Measurements from ENCODE around the gene TBC1D8. TPM values are rescaled to one million over a fixed set of nuclear protein-coding genes. Genes with fewer than 3 reads are reported as not detected.
A peak's percentile ranks its signal among the peaks of the same experiment; 100 is the strongest.

Gene TBC1D8
- total and polyA plus RNA-seq, 9 of the 15 experiments (the other 6 are each of a cell fraction or from before 2014, with no cell fraction given), result 0.36 to 1.3 (median 0.82) TPM

- ChIA-PET CTCF (ENCODE audit: low intra/inter-chr PET ratio) (no interaction called here), POLR2A (interaction anchor here (0.7 to 1.2 kb wide), 4 partner anchors 10 to 58 kb away, joined by 3 to 7 read pairs (median 3); no protein-coding TSS in a partner anchor)
- H3K27me3 ChIP-seq (ENCODE audit: control insufficient read depth in 2 of 2, insufficient read depth in 2 of 2, low read length in 2 of 2), result peaks cover 22 to 56% of the 10 kb centered on the region in 2 experiments; a peak in 3 of 5 replicates
- H3K9me3 ChIP-seq (replicated peaks; ENCODE audit: control insufficient read depth, insufficient read depth, low read depth, low read length), result no peaks in the 10 kb centered on the region
- no peak overlapping the region for H3K27ac ChIP-seq (ENCODE audit: extremely low read depth, low read depth, low read length)
- under 1% methylated on average over 7 of the region's 7 CpGs for WGBS (ENCODE audit: insufficient coverage, low coverage, missing lambda C conversion rate)
- no peak overlapping the region for H2AFZ ChIP-seq (ENCODE audit: low read depth, low read length)
- no peak overlapping the region for H3K4me2 ChIP-seq (ENCODE audit: insufficient read depth, low read length)
- no peaks in the 10 kb centered on the region for H3K36me3 ChIP-seq (ENCODE audit: control insufficient read depth, insufficient read depth, low read length)
- H3K9me1 ChIP-seq (ENCODE audit: control insufficient read depth, insufficient read depth, low read length), result no peaks in the 10 kb centered on the region
- TF ChIP-seq ZNF253 (CRISPR knock-in tag; conservative IDR thresholded peaks at IDR 0.05) (no peak), BHLHE40 (IDR thresholded peaks at IDR 0.05; ENCODE audit: low read length) (peak; percentile 36; the same call in 1 of the 2 replicates)
- ATAC-seq (no peak), DNase-seq (ENCODE audit: extremely low read depth in 1 of 4, low spot score in 3 of 4) (peak in 1 of 4 experiments; percentile 4), FAIRE-seq (no peak)
- H3K4me3 ChIP-seq, result no peak overlapping the region
- in situ Hi-C loops (cut with MboI) (no loop called here), intact Hi-C loops (cut with micrococcal nuclease) (no loop called here)
- no peaks in the 10 kb centered on the region for H3K79me2 ChIP-seq (ENCODE audit: control insufficient read depth, insufficient read depth, low read length)
- H3K9ac ChIP-seq (ENCODE audit: insufficient read depth in 1 of 2, low read depth in 2 of 2, low read length in 2 of 2), result no peak overlapping the region
- H4K20me1 ChIP-seq (replicated peaks; ENCODE audit: control insufficient read depth, insufficient read depth, low read length), result no peaks in the 10 kb centered on the region
- no TSS peak for BruUV-seq (replicated peaks)
- no peaks in the 10 kb centered on the region for H3K4me1 ChIP-seq (replicated peaks in 1 of 2; ENCODE audit: control insufficient read depth in 2 of 2, insufficient read depth in 2 of 2, low read length in 2 of 2)
Measured at GRCh38 chr2:101121174-101121573, 30.0 kb downstream of the TBC1D8 start.

GRCh38 chr2:101120124-101120996, 30.8 kb downstream of the TBC1D8 start:
- H4K20me1 ChIP-seq (replicated peaks; ENCODE audit: control insufficient read depth, insufficient read depth, low read length), result no peaks in the 10 kb centered on the region
- 0% methylated on average over 11 of the region's 11 CpGs for WGBS (ENCODE audit: insufficient coverage, low coverage, missing lambda C conversion rate)
- H3K9me3 ChIP-seq (replicated peaks; ENCODE audit: control insufficient read depth, insufficient read depth, low read depth, low read length), result no peaks in the 10 kb centered on the region
- no TSS peak for BruUV-seq (replicated peaks)
- H3K79me2 ChIP-seq (ENCODE audit: control insufficient read depth, insufficient read depth, low read length), result no peaks in the 10 kb centered on the region
- no peaks in the 10 kb centered on the region for H3K36me3 ChIP-seq (ENCODE audit: control insufficient read depth, insufficient read depth, low read length)
- TF ChIP-seq L3MBTL2 (IDR thresholded peaks at IDR 0.05) (no peak), HMG20A (CRISPR knock-in tag; conservative IDR thresholded peaks at IDR 0.05) (no peak), CEBPB (tag; IDR thresholded peaks at IDR 0.05) (no peak), PHF8 (IDR thresholded peaks at IDR 0.05; ENCODE audit: borderline replicate concordance, low read length) (no peak), PBX2 (CRISPR knock-in tag; IDR thresholded peaks at IDR 0.05; ENCODE audit: low read depth) (no peak), PBX2 (tag; conservative IDR thresholded peaks at IDR 0.05; ENCODE audit: low read depth) (no peak), ZNF282 (CRISPR knock-in tag; IDR thresholded peaks at IDR 0.05) (no peak), ZNF121 (CRISPR knock-in tag; conservative IDR thresholded peaks at IDR 0.05) (no peak), POLR3A (IDR thresholded peaks at IDR 0.05; ENCODE audit: borderline replicate concordance, extremely low read depth, insufficient read depth, insufficient read length) (no peak), ZNF384 (IDR thresholded peaks at IDR 0.05; ENCODE audit: low read depth, low read length) (no peak)
- in situ Hi-C loops (cut with MboI), result no loop called here
- no peak overlapping the region for H3K27ac ChIP-seq (ENCODE audit: extremely low read depth, low read depth, low read length)
- CTCF ChIA-PET (ENCODE audit: low intra/inter-chr PET ratio), result no interaction called here
- POLR2A ChIA-PET, result interaction anchor here (0.9 to 1.2 kb wide), 3 partner anchors 9 to 15 kb away, joined by 3 to 7 read pairs (median 3); no protein-coding TSS in a partner anchor
- H2AFZ ChIP-seq (ENCODE audit: low read depth, low read length), result no peak overlapping the region
- H3K9me1 ChIP-seq (ENCODE audit: control insufficient read depth, insufficient read depth, low read length), result no peaks in the 10 kb centered on the region
- H3K27me3 ChIP-seq (ENCODE audit: control insufficient read depth in 2 of 2, insufficient read depth in 2 of 2, low read length in 2 of 2), result peaks cover 22 to 58% of the 10 kb centered on the region in 2 experiments; a peak in 4 of 5 replicates
- intact Hi-C loops (cut with micrococcal nuclease), result no loop called here
- no peak overlapping the region for H3K4me2 ChIP-seq (ENCODE audit: insufficient read depth, low read length)
- DNase-seq (ENCODE audit: extremely low read depth in 1 of 4, low spot score in 3 of 4) (no peak), ATAC-seq (no peak), FAIRE-seq (no peak)
- H3K4me3 ChIP-seq, result no peak overlapping the region
- H3K9ac ChIP-seq (ENCODE audit: insufficient read depth in 1 of 2, low read depth in 2 of 2, low read length in 2 of 2), result no peak overlapping the region
- H3K4me1 ChIP-seq (replicated peaks in 1 of 2; ENCODE audit: control insufficient read depth in 2 of 2, insufficient read depth in 2 of 2, low read length in 2 of 2), result no peaks in the 10 kb centered on the region

Measured in K562 (cell line).